ENCODE results near the gene EPYC.

DNA sequence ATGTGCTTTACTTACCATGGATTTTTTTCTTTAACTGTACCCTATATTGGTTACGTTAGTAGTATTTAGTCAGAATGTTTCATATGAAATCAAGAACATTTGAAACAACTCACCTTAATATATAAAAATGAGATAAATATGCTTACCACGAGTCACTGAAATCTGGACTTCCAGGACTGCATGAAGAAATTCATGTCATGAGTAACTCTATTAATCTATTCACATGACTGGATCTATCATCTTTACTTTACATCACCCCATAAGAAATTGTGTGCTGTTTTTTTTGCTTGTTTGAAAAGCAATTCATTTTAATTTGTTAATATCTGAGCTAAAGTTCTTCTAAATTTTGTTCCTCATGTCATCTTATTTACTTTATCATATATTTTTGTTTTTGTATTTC lies 5.2 kb downstream of the EPYC start:
- no peak for TF ChIP-seq BHLHE40 (IDR thresholded peaks at IDR 0.05; ENCODE audit: low read depth, low read length)
- TF ChIP-seq, protein P1, sequence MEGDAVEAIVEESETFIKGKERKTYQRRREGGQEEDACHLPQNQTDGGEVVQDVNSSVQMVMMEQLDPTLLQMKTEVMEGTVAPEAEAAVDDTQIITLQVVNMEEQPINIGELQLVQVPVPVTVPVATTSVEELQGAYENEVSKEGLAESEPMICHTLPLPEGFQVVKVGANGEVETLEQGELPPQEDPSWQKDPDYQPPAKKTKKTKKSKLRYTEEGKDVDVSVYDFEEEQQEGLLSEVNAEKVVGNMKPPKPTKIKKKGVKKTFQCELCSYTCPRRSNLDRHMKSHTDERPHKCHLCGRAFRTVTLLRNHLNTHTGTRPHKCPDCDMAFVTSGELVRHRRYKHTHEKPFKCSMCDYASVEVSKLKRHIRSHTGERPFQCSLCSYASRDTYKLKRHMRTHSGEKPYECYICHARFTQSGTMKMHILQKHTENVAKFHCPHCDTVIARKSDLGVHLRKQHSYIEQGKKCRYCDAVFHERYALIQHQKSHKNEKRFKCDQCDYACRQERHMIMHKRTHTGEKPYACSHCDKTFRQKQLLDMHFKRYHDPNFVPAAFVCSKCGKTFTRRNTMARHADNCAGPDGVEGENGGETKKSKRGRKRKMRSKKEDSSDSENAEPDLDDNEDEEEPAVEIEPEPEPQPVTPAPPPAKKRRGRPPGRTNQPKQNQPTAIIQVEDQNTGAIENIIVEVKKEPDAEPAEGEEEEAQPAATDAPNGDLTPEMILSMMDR (conservative IDR thresholded peaks at IDR 0.05; ENCODE audit: low read depth, low read length): no peak

Measured in IMR-90 (cell line).